HepG2 (cell line): ENCODE measurements around the gene ARFGEF3. TPM values are rescaled to one million over a fixed set of nuclear protein-coding genes. Genes with fewer than 3 reads are reported as not detected.

ENCODE experiments used
- ARID5B ChIP-seq: IDR thresholded peaks from 2 replicates; pipeline ENCODE4 v1.4.0; 2020; ENCODE audit warnings: mild to moderate bottlenecking, missing genetic modification reagents
- BCL3 ChIP-seq: sonication (generic); formaldehyde crosslinking; IDR thresholded peaks from 2 replicates; pipeline ENCODE4 v1.5.1; 2020; ENCODE audit warnings: mild to moderate bottlenecking, missing genetic modification reagents, moderate library complexity
- CTCF ChIP-seq: sonication (generic); formaldehyde crosslinking; IDR thresholded peaks from 2 replicates; pipeline ENCODE4 v1.5.0; 2020; ENCODE audit warnings: mild to moderate bottlenecking, missing genetic modification reagents, moderate library complexity
- DRAP1 ChIP-seq: IDR thresholded peaks from 2 replicates; pipeline ENCODE4 v1.6.1; 2016; ENCODE audit warnings: missing genetic modification reagents, missing compliant biosample characterization
- FOSL1 ChIP-seq: sonication (generic); formaldehyde crosslinking; IDR thresholded peaks from 2 replicates; pipeline ENCODE4 v1.9.0; 2021; ENCODE audit warnings: missing genetic modification reagents, borderline replicate concordance
- GATAD2A ChIP-seq: IDR thresholded peaks from 2 replicates; pipeline ENCODE4 v1.6.1; 2016
- KDM6A ChIP-seq: IDR thresholded peaks from 2 replicates; pipeline ENCODE4 v1.6.1; 2016; ENCODE audit warnings: low read depth
- MEIS1 ChIP-seq: sonication (generic); formaldehyde crosslinking; IDR thresholded peaks from 2 replicates; pipeline ENCODE4 v1.9.0; 2021; ENCODE audit warnings: mild to moderate bottlenecking, missing genetic modification reagents, moderate library complexity, borderline replicate concordance
- NFIB ChIP-seq: sonication (generic); formaldehyde crosslinking; IDR thresholded peaks from 2 replicates; pipeline ENCODE4 v1.9.0; 2021; ENCODE audit warnings: missing genetic modification reagents, mild to moderate bottlenecking, borderline replicate concordance
- SALL1 ChIP-seq: sonication (generic); formaldehyde crosslinking; IDR thresholded peaks from 2 replicates; pipeline ENCODE4 v1.8.0; 2022; ENCODE audit warnings: mild to moderate bottlenecking, missing genetic modification reagents
- SOX13 ChIP-seq, 3 experiments: fragments of 450-650 bp in 1 of 3; sonication (generic) in 1 of 3; formaldehyde crosslinking in 1 of 3; IDR thresholded peaks in 2 of 3; conservative IDR thresholded peaks in 1 of 3; 2 replicates each; pipeline versions ENCODE4 v1.5.0 to v1.6.1; 2016 to 2020; ENCODE audit warnings: antibody characterized with exemption in 1 of 3, mild to moderate bottlenecking in 1 of 3, missing compliant biosample characterization in 1 of 3, missing genetic modification reagents in 1 of 3, moderate library complexity in 1 of 3
- SPEN ChIP-seq: sonication (generic); formaldehyde crosslinking; IDR thresholded peaks from 2 replicates; pipeline ENCODE4 v1.5.1; 2020; ENCODE audit warnings: low read depth, mild to moderate bottlenecking, missing genetic modification reagents
- STAG1 ChIP-seq: sonication (generic); formaldehyde crosslinking; IDR thresholded peaks from 2 replicates; pipeline ENCODE4 v1.4.0; 2020; ENCODE audit warnings: missing genetic modification reagents
- ZBTB38 ChIP-seq: sonication (generic); formaldehyde crosslinking; IDR thresholded peaks from 2 replicates; pipeline ENCODE4 v1.5.1; 2020; ENCODE audit warnings: mild to moderate bottlenecking, missing genetic modification reagents
- ZNF136 ChIP-seq: sonication (generic); formaldehyde crosslinking; IDR thresholded peaks from 2 replicates; pipeline ENCODE4 v1.8.1; 2022; ENCODE audit warnings: low read depth, mild to moderate bottlenecking, moderate library complexity, missing genetic modification reagents
- ZNF543 ChIP-seq: sonication (generic); formaldehyde crosslinking; IDR thresholded peaks from 2 replicates; pipeline ENCODE4 v1.4.0; 2020; ENCODE audit warnings: mild to moderate bottlenecking, missing genetic modification reagents
- ZNF550 ChIP-seq: sonication (generic); formaldehyde crosslinking; IDR thresholded peaks from 2 replicates; pipeline ENCODE4 v1.4.0; 2020; ENCODE audit warnings: mild to moderate bottlenecking, missing genetic modification reagents, borderline replicate concordance
- ZNF687 ChIP-seq: sonication (generic); formaldehyde crosslinking; IDR thresholded peaks from 2 replicates; pipeline ENCODE4 v1.5.1; 2020; ENCODE audit warnings: mild to moderate bottlenecking, missing genetic modification reagents, moderate library complexity
- polyA plus RNA-seq, 8 experiments: library from polyadenylated mRNA; depleted of rRNA in 3 of 8; stranded (reverse) in 7 of 8; unstranded in 1 of 8; fragments of >200 nt; fragmentation: Illumina TruSeq in 4 of 8; extraction: Trizol in 4 of 8; gene quantifications; 2 replicates each; pipeline versions ENCODE4 v1.2.1 to v1.2.3, GENCODE V29; 2011 to 2016; ENCODE audit warnings: low read depth in 4 of 8, missing spikeins in 1 of 8, mixed read lengths in 1 of 8; ENCODE audit not compliant: insufficient read depth in 1 of 8
- total RNA-seq, 5 experiments: library from RNA; depleted of rRNA; stranded (reverse); fragments of >200 nt; fragmentation: Illumina TruSeq; extraction: Trizol; gene quantifications; 2 replicates each; pipeline ENCODE4 v1.2.3, GENCODE V29; 2016; ENCODE audit warnings: low read depth in 1 of 5

Gene ARFGEF3
- total and polyA plus RNA-seq, 2 of the 13 experiments (the other 11 are each of a cell fraction or from before 2014, with no cell fraction given) = 0.60 to 2.6 TPM

- 0 out of 2 replicates have a peak, but pooled peaks have one; percentile 28 for TF ChIP-seq BCL3 (CRISPR knock-in tag)
- no peak for TF ChIP-seq KDM6A (CRISPR knock-in tag)
- TF ChIP-seq GATAD2A = 0 out of 2 replicates have a peak, but pooled peaks have one; percentile 23
- no peak for TF ChIP-seq NFIB (CRISPR knock-in tag)
- 0 out of 2 replicates have a peak, but pooled peaks have one; percentile 39 for TF ChIP-seq SPEN (CRISPR knock-in tag)
- TF ChIP-seq DRAP1 (CRISPR knock-in tag) = no peak
- TF ChIP-seq ZBTB38 (CRISPR knock-in tag) = 0 out of 2 replicates have a peak, but pooled peaks have one; percentile 22
- TF ChIP-seq ZNF687 (CRISPR knock-in tag) = peak; percentile 57
- 0 out of 2 replicates have a peak, but pooled peaks have one; percentile 53 for TF ChIP-seq MEIS1 (CRISPR knock-in tag)
- no peak for TF ChIP-seq FOSL1 (CRISPR knock-in tag)
- TF ChIP-seq ARID5B (CRISPR knock-in tag) = peak; percentile 37; the same call in 1 of the 2 replicates
- TF ChIP-seq SALL1 (CRISPR knock-in tag) = 0 out of 2 replicates have a peak, but pooled peaks have one; percentile 22
- TF ChIP-seq CTCF (CRISPR knock-in tag) = peak; percentile 87
- no peak for TF ChIP-seq ZNF550 (CRISPR knock-in tag)
- no peak for TF ChIP-seq ZNF543 (CRISPR knock-in tag)
- TF ChIP-seq SOX13 (IDR thresholded peaks at IDR 0.05) = no peak
- no peak for TF ChIP-seq SOX13 (CRISPR knock-in tag; conservative IDR thresholded peaks at IDR 0.05 in 1 of 2, IDR thresholded peaks at IDR 0.05 in 1 of 2)
- peak; percentile 91 for TF ChIP-seq STAG1 (CRISPR knock-in tag)
- TF ChIP-seq ZNF136 (CRISPR knock-in tag) = no peak
Observed at GRCh38 chr6:138278326-138278725, 116.6 kb downstream of the ARFGEF3 start (continued).
